HUES48 (cell line): ENCODE results near the gene UBL4A.

Source experiments
- H3K27ac ChIP-seq: one replicate; pipeline ENCODE4 v1.7.0; 2013; ENCODE audit warnings: low read depth, low read length, inconsistent platforms
- H3K27me3 ChIP-seq: 2 replicates; pipeline ENCODE4 v1.6.1; 2013; ENCODE audit warnings: mild to moderate bottlenecking, low read length; ENCODE audit not compliant: control insufficient read depth, insufficient read depth
- H3K36me3 ChIP-seq: 2 replicates; pipeline ENCODE4 v1.6.1; 2013; ENCODE audit warnings: low read length; ENCODE audit not compliant: control insufficient read depth, insufficient read depth
- H3K4me1 ChIP-seq: 2 replicates; pipeline ENCODE4 v1.6.1; 2013; ENCODE audit warnings: mild to moderate bottlenecking, low read length; ENCODE audit not compliant: control insufficient read depth, insufficient read depth
- H3K4me3 ChIP-seq: 2 replicates; pipeline ENCODE4 v1.5.1; 2013; ENCODE audit warnings: mild to moderate bottlenecking, low read depth, low read length
- H3K9ac ChIP-seq: 2 replicates; pipeline ENCODE4 v1.6.1; 2013; ENCODE audit warnings: mild to moderate bottlenecking, low read depth, low read length, moderate library complexity
- H3K9me3 ChIP-seq: 2 replicates; pipeline ENCODE4 v1.6.1; 2013; ENCODE audit warnings: low read length; ENCODE audit not compliant: control insufficient read depth, insufficient read depth

The UBL4A gene

DNA sequence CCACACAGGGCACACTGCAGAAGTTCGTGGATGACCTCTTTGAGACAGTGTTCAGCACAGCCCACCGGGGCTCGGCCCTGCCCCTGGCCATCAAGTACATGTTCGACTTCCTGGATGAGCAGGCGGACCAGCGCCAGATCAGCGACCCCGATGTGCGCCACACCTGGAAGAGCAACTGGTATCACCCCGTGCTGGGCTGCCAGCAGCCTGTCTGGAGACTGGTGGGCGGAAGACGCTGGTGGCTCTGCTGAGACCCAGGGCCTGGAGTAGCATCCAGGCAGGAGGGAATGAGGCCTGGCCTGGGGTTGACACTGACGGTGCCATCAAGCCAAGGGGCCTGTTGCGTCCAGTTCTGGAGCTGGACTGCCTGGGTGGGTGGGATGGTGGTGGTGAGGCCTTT is 16.0 kb downstream of the UBL4A start:
- Histone ChIP-seq H3K27me3 (no peaks in the 10 kb centered on the region), H3K9ac (no peak overlapping the region), H3K4me1 (no peaks in the 10 kb centered on the region), H3K36me3 (peaks cover 29% of the 10 kb centered on the region), H3K4me3 (no peak overlapping the region), H3K9me3 (peaks cover 43% of the 10 kb centered on the region), H3K27ac (no peak overlapping the region)

DNA sequence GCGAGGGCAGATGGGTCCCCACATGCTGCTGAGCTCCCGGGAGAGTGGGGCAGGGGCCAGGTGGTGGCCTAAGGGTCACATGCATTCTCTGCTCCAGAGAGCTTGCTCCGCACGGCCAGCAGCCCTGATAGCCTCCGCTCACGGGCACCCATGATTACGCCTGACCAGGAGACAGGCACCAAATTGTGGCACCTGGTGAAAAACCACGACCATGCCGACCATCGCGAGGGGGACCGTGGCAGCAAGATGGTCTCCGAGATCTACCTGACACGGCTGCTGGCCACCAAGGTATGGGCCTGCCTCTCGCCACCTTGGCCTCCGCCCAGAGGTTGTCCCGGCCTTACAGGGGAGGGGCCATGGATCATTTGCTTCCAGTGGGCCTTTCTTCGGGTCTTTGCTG is 16.5 kb downstream of the UBL4A start:
- no peak overlapping the region for H3K27ac ChIP-seq
- H3K36me3 ChIP-seq, result peaks cover 32% of the 10 kb centered on the region
- H3K4me1 ChIP-seq, result no peaks in the 10 kb centered on the region
- H3K27me3 ChIP-seq, result no peaks in the 10 kb centered on the region
- peaks cover 43% of the 10 kb centered on the region for H3K9me3 ChIP-seq
- H3K9ac ChIP-seq, result no peak overlapping the region
- no peak overlapping the region for H3K4me3 ChIP-seq

DNA sequence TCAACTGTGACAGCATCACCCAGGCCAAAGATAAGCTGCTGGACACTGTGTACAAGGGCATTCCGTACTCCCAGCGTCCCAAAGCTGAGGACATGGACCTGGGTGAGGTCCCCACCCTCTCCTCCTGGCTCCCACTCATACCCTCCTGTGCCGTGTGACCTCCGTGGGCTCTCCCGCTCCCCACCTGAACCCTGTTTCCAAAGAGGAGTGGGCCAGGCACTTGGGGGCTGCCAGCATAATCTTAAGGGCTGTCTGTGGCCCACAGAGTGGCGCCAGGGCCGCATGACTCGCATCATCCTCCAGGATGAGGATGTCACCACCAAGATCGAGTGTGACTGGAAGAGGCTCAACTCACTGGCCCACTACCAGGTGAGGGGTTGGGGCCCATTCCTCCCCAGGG is 17.3 kb downstream of the UBL4A start:
- Histone ChIP-seq H3K9ac (no peak overlapping the region), H3K4me3 (no peak overlapping the region), H3K9me3 (peaks cover 46% of the 10 kb centered on the region), H3K4me1 (no peaks in the 10 kb centered on the region), H3K27me3 (no peaks in the 10 kb centered on the region), H3K36me3 (peaks cover 36% of the 10 kb centered on the region), H3K27ac (no peak overlapping the region)

DNA sequence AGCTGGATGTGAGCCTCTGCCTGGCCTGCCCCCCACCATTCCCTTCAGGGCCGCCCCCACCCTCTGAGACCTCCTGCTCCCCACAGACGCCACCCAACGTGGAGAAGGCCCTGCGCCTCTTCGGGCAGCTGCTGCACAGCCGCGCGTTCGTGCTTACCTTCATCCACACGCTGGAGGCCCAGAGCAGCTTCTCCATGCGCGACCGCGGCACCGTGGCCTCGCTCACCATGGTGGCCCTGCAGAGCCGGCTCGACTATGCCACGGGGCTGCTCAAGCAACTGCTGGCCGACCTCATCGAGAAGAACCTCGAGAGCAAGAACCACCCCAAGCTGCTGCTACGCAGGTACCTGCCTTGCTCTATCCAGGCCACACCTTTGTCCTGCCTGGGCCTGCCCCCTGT is 18.2 kb downstream of the UBL4A start:
- Histone ChIP-seq H3K9me3 (peaks cover 40% of the 10 kb centered on the region), H3K27ac (no peak overlapping the region), H3K4me1 (no peaks in the 10 kb centered on the region), H3K27me3 (no peaks in the 10 kb centered on the region), H3K4me3 (no peak overlapping the region), H3K36me3 (peaks cover 37% of the 10 kb centered on the region), H3K9ac (no peak overlapping the region)

DNA sequence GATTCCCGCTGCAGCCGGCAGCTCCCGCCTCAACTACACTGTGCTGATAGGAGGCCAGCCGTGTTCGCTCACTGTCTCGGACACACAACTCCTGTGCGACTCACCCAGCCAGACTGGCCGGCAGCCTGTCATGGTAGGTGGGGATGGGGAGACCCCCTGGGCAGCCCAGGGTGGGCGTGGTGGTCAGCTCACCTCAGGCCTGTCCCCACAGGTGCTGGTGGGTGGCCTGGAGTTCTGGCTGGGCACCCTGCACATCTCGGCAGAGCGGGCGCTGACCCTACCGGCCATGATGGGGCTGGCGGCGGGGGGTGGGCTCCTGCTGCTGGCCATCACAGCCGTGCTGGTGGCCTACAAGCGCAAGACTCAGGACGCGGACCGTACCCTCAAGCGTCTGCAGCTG is 18.9 kb downstream of the UBL4A start:
- Histone ChIP-seq H3K36me3 (peaks cover 44% of the 10 kb centered on the region), H3K9me3 (peaks cover 46% of the 10 kb centered on the region), H3K4me3 (no peak overlapping the region), H3K4me1 (no peaks in the 10 kb centered on the region), H3K27ac (no peak overlapping the region), H3K9ac (no peak overlapping the region), H3K27me3 (no peaks in the 10 kb centered on the region)

DNA sequence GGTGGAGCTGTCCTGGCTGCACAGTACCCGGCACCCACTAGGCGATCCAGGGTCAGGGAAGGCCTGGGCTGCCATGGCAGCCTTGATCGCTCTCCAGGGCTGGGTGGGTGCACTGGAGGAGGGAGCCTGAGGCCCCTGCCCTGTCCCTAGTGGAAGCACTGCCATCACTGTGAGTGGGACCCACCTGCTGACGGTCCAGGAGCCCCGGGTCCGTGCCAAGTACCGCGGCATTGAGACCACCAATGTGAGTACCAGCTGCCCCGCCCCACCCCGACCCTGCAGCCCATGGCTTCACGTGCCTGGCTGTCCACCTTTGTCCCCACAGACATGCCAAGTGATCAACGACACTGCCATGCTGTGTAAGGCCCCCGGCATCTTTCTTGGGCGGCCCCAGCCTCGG is 19.5 kb downstream of the UBL4A start:
- peaks cover 50% of the 10 kb centered on the region for H3K9me3 ChIP-seq
- H3K9ac ChIP-seq, result no peak overlapping the region
- no peaks in the 10 kb centered on the region for H3K27me3 ChIP-seq
- H3K4me1 ChIP-seq, result no peaks in the 10 kb centered on the region
- peaks cover 45% of the 10 kb centered on the region for H3K36me3 ChIP-seq
- no peak overlapping the region for H3K27ac ChIP-seq
- H3K4me3 ChIP-seq, result no peak overlapping the region

DNA sequence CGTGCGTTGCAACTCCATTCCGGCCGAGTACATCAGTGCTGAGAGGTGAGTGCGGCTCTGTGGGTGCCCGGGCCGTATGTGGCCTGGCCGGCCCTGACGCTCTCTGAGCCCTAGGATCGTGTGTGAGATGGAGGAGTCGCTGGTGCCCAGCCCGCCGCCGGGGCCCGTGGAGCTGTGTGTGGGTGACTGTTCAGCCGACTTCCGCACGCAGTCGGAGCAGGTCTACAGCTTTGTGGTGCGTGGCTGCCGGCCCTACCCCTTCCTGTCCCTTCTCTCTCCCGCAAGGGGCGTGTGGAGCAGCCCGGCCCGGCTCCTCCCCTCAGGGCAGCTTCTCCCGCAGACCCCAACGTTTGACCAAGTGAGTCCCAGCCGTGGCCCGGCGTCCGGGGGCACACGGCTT is 20.4 kb downstream of the UBL4A start:
- Histone ChIP-seq H3K4me1 (no peaks in the 10 kb centered on the region), H3K4me3 (no peak overlapping the region), H3K27me3 (no peaks in the 10 kb centered on the region), H3K27ac (no peak overlapping the region), H3K9me3 (peaks cover 49% of the 10 kb centered on the region), H3K9ac (no peak overlapping the region), H3K36me3 (peaks cover 46% of the 10 kb centered on the region)

DNA sequence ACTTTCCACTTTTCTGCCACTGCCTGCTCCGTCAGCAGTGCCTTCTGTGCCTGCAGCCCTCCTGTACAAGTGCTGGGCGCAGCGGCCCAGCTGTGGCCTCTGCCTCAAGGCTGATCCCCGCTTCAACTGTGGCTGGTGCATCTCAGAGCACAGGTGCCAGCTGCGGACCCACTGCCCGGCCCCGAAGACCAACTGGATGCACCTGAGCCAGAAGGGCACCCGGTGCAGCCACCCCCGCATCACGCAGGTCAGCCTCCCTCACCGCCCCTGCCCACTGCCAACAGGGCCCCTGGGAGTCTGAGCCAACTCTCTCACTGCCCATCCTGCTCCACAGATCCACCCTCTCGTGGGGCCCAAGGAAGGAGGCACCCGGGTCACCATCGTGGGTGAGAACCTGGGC is 20.8 kb downstream of the UBL4A start:
- peaks cover 46% of the 10 kb centered on the region; the same call in 1 of the 2 replicates for H3K36me3 ChIP-seq
- peaks cover 48% of the 10 kb centered on the region for H3K9me3 ChIP-seq

DNA sequence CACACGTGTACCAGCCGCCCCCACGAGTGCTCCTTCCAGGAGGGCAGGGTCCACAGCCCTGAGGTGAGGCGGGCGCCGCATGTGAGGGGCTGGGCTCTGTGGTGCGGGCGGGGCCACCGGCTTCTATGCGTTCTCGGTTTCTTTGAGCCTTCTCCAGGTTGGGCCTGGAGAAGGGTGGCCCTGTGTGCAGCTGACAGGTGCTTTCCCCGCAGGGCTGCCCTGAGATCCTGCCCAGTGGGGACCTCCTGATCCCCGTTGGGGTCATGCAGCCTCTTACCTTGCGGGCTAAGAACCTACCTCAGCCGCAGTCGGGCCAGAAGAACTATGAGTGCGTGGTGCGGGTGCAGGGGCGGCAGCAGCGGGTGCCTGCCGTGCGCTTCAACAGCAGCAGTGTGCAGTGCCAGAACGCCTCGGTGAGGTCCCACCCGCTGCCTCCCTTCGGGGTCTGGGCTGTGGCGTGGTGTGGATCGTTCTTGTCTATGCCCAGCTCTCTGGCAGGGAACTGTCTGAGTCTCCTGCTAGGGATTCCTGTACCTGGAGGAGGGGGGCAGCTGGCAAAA is 21.5 kb downstream of the UBL4A start:
- Histone ChIP-seq H3K36me3 (peaks cover 42% of the 10 kb centered on the region; the same call in 1 of the 2 replicates), H3K9me3 (peaks cover 46% of the 10 kb centered on the region), H3K4me1 (no peaks in the 10 kb centered on the region), H3K27ac (no peak overlapping the region), H3K9ac (no peak overlapping the region), H3K27me3 (no peaks in the 10 kb centered on the region), H3K4me3 (no peak overlapping the region)

More for the DNA sequence above, 20.8 kb downstream of the UBL4A start:
- Histone ChIP-seq H3K27me3 (no peaks in the 10 kb centered on the region), H3K4me3 (no peak overlapping the region), H3K27ac (no peak overlapping the region), H3K9ac (no peak overlapping the region), H3K4me1 (no peaks in the 10 kb centered on the region)

DNA sequence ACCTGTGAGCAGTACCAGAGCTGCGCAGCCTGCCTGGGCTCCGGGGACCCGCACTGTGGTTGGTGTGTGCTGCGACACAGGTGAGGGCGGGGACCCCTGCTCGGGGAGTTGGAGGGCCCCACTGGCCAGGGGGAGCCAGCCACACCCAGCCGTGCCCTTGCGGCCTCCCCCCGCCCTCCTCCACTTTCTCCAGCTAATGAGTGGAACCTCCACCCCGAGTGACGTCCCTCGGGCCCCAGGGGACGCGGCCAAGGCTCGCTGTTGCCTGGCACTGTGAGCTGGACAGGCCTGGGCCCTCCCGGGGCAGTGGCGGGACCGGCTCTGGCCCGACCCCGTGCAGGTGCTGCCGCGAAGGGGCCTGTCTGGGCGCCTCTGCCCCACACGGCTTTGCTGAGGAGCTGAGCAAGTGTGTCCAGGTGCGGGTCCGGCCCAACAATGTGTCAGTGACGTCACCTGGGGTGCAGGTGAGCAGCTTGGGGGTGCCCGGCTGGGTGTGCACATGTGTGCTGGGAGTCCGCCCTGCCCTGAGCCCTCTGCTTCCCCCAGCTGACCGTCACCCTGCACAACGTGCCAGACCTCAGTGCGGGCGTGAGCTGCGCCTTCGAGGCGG is 22.7 kb downstream of the UBL4A start:
- no peak overlapping the region for H3K4me3 ChIP-seq
- H3K36me3 ChIP-seq, result peaks cover 35% of the 10 kb centered on the region; the same call in 1 of the 2 replicates
- no peaks in the 10 kb centered on the region for H3K27me3 ChIP-seq

DNA sequence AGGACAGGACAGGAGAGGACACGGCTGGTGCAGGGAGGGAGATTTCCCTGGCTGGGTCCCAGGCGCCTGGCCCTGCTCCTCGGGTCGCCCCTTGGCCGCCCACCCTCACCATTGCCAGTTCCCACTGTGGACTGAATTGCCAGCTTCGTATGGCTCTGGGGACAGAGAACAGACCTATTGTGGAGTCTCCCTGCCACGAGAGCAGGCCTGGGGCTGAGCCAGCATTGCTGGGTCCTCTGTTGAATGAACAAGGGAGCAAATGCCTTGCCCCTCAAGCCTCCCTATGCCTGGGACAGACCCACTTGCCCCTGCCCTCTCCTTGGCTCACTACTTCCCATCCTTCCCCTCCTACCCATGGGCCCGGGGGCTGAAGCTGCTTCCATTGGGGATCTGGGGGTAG is 24.0 kb downstream of the UBL4A start:
- Histone ChIP-seq H3K4me3 (no peak overlapping the region), H3K36me3 (peaks cover 29% of the 10 kb centered on the region; the same call in 1 of the 2 replicates), H3K27ac (no peak overlapping the region), H3K27me3 (no peaks in the 10 kb centered on the region), H3K4me1 (no peaks in the 10 kb centered on the region), H3K9ac (no peak overlapping the region), H3K9me3 (peaks cover 37% of the 10 kb centered on the region; the same call in 1 of the 2 replicates)

More for the DNA sequence above, 22.7 kb downstream of the UBL4A start:
- no peaks in the 10 kb centered on the region for H3K4me1 ChIP-seq
- H3K9ac ChIP-seq, result no peak overlapping the region
- H3K9me3 ChIP-seq, result peaks cover 37% of the 10 kb centered on the region; the same call in 1 of the 2 replicates
- H3K27ac ChIP-seq, result no peak overlapping the region
